HG03103 (cell line): ENCODE results near the gene KRTAP13-1.

ENCODE experiments used
- ATAC-seq: cut with Tn5 transposase; IDR thresholded peaks from one replicate; pipeline ENCODE4 v1.9.1; 2021; ENCODE audit warnings: low read depth; ENCODE audit not compliant: unreplicated experiment

KRTAP13-1 gene, protein sequence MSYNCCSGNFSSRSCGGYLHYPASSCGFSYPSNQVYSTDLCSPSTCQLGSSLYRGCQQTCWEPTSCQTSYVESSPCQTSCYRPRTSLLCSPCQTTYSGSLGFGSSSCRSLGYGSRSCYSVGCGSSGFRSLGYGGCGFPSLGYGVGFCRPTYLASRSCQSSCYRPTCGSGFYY

DNA sequence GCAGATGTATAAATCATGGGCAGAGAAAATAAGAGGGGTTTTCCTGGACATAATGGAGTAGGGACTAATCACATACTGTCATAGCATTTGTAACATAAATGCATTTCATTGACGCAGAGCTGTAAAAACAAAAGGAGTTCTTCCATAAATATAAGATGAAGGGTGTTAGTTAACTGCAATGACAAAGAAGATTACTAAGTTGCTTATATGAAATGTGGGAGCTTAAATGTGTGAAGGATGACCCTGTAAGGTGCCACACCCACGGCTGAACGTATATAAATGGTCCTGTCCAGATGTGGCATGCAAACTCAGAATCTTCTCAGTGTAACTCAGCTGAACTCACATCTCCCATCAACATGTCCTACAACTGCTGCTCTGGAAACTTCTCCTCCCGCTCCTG is at the start of gene KRTAP13-1:
TSS of gene KRTAP13-1 (plus strand) at position 301 of the 400 bp plus-strand sequence. CDS start at position 357, 56 bp downstream.
- ATAC-seq: no peak

DNA sequence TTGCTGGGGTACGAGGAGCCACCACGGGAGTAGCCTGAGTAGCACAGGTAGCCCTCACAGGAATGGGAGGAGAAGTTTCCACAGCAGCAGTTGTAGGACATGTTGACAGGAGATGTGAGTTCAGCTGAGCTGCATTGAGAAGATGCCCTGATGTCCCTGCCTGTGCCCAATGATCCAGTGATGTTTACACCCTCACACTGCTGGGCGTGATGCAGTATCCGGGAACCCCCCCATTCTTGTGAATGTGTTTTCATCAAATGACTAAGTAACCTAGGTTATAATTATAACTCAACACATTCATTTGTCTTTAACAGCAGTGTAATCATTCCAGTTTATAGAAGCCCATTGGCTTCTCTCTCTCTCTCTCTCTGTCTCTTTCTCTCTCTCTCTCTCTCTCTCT is 47.3 kb upstream of the KRTAP13-1 start, which contains the start of gene KRTAP23-1:
TSS of gene KRTAP23-1 (minus strand) at position 101 of the 400 bp plus-strand sequence. CDS start at position 101, 0 bp downstream.
- ATAC-seq: no peak

DNA sequence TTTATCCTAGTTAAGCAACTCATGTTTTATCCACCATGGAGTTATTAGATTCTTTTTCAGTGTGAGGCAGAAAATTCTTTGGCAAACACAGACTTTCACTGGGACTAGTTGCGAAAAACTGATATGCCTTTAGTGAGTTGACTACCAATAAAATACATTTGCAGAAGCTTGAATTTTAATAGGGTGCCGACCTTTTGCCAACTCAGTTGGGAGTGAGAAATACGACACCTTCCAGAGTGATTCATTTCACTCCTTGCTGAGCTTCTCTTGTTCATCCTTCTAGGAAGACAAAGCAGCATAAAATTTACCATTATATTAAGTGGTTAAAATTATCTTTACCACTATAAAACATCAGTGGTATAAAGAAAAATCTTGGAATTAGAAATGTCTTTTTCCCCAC is 46.3 kb upstream of the KRTAP13-1 start:
- no peak for ATAC-seq

DNA sequence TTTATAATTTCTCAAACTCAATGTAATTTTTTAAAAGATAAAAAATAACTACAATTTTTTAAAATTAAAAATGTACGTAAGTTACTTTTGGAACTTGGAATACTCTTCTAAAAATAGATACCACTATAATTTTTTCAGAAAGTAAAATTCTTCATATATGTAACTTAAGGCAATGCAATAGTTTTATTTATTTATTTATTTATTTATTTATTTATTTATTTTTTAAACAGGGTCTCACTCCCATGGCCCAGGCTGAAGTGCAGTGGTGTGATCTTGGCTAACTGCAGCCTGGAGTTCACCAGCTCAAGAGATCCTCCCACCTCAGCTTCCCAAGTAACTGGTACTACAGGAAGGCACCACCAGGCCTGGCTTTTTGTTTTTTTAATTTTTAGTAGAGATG is 44.3 kb upstream of the KRTAP13-1 start:
- no peak for ATAC-seq

DNA sequence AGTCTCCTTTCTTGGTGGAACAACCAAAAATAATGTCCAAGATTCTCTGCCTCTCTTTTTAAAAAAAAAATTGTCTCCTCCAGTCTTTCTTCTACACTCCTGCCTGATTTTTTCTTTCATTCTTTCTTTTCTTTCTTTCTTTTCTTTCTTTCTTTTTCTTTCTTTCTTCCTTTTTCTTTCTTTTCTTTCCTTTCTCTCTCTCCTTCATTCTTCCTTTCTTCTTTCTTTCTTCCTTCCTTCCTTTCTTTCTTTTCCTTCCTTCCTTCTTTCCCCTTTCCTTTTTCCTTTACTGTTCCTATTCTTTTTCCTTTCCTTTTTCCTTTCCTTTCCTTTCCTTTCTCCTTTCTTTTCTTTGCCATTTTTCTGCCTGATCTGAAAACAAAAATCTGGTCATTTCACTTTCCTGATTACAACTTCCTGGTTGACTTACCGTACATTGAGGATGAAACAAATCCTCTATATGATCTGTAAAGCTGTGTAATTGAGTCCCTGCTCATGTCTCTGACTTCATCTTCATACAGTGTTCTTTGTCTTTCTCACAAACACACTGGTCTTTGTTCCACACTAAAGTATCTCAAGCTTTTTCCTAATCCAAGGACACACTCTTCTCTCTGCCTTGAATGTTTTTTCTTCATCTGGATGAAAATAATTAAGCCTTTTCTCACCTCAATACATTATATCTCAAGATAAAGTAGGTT is 41.4 kb upstream of the KRTAP13-1 start:
- no peak for ATAC-seq

DNA sequence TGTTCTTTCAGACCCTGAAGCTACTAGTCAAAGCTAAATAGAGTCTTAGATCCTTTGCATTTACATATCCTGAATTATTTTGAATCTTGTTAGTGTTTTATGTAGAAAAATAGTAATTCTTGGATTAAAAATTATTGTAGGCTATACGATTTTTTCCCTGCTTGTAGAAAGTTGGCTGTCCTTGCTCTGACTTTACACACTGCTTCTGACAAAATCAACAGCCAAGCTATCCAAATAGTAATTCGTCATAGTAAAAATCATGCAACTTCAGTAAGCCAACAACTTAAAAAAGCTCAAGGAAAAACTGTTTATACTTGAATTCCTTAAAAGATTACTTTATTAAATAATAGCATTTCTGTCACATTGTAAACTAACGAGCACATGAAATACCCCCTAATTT is 39.9 kb upstream of the KRTAP13-1 start:
- no peak for ATAC-seq

DNA sequence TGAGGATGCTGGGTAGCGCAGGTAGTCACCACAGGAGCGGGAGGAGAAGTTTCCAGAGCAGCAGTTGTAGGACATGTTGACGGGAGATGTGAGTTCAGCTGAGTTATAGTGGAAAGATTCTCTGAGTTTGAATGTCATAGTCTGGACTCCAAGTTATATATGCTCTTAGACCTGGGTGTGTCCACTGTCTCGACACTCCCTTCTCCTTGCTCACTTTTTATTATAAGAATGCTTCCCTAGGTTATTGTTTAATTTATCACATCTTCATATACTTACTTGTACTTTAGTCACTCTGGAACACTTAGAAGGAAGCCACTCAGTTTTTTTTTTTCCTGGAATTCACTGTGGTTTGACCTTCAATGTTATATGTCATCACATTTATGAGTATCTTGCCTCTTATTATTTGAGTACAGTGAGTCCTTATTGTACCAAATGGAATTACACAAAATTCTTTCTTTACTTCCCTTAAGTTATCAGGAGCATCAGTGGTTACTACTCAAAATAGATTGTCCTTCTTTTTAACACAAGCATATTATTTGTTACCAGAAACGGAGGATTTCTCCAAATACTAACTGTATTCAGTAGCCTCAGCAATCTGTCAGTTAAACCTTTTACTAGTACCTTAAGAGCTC is 23.6 kb upstream of the KRTAP13-1 start, which contains the start of gene KRTAP13-2:
TSS of gene KRTAP13-2 (minus strand) at position 133 of the 632 bp plus-strand sequence. CDS start at position 75, 58 bp downstream.
- no peak for ATAC-seq

DNA sequence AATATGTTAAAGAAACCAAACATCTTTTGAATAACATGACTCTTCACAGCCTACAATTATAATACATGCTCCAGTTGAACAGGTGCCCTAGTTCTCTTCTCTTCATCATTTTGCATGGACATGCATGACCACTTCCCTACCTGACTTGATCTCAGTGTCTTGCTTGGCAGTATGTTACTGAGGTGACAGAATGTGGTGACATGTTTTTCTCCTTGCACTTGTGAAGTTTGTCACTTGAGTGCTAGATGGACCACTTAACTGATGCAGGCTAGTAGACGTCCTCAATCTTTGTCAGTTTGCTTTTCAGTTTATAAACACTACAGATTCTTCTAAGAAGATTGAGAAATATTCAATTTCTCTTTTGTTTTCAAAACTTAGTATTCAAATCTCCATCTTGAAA is 13.6 kb upstream of the KRTAP13-1 start:
- no peak for ATAC-seq

DNA sequence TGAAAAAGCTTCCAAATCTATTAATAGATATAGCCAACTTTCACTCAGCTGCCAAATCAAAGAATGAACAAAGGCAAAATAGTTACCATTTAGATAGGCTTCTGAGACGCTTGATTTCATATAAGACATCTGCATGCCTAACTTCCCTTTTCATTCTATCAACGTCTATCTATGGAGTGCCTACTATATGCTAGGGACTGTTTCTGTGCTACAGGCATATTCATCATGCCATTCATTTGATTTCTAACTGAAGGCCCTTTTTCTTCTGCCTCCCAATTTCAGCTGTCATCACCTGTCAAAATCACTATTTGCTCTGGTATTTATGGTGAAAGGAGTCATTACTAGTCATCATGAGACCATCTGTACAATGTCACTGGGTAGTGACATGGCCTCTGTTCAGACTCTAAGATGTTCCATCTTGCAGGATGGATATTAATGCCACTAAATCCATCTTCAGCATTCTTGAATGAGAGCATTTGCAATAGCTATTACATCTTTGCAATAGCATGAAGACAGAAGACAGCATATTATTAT is 4.3 kb upstream of the KRTAP13-1 start:
- no peak for ATAC-seq

DNA sequence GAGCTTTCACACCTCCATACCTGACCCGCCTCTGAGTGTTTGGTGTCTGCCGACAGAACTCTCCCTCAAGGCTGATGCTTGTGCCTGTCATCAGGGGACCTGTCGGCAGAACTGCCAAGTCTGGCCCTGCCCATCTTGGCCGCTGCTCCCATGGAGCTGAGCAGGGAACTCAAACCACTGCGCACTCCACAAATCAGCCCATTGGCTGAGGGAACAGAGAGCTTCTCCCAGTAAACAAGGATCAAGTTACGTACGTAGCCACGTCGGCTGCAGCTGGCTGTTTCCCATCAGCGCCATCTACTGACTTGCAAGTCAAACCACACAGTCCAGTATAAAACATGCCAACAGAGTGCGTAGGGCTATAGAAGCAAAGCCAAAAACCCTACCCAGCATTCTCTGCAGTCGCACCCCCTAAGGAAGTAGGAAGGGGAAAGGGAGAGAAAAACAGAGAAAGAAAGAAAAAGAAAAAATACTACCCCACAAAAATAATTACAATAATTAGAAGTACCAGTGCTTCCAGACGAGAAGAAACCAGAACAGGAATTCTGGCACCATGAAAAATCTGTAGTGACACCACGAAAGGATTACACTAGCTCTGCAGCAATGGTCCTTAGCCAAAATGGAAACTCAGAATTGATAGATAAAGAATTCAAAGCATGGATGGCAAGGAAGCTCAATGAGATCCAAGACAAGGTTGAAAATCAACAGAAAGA is 13.1 kb downstream of the KRTAP13-1 start:
- no peak for ATAC-seq

DNA sequence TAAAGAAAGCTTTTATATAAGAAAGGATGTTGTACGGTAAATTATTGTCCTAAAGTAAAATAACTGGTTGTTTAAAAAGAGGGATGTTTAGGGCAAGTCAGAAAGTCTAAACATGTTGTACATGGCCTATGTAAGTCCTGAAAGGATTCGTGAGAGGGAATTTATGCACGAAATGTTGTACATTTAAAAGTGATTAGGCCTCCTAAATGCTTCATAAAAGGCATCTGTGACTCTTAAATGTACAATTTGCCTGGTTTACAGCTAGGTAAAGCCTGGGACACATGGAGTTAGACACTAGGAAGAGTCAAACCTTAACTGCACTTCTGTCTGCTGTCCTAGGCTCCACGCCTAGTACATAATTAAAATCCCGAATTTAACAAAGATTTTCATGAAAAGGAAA is 20.2 kb downstream of the KRTAP13-1 start:
- no peak for ATAC-seq

DNA sequence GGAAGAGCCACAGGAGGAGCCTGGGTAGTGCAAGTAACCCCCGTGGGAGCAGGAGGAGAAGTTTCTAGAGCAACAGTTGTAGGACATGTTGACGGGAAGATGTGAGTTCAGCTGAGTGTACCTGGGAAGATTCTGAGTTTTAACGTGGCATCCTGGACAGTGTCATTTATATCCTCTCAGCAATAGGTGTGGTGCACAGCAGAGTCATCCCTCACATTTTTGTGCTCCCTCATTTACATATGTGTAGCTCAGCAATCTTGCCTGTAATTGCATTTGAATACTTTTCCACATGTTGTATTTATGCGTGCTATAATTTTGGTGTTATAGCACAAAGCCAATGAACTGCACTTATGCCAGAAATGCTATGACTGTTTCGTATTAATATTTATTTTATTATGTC is 30.0 kb downstream of the KRTAP13-1 start, which contains the start of gene KRTAP13-3:
TSS of gene KRTAP13-3 (minus strand) at position 101 of the 400 bp plus-strand sequence. CDS start at position 87, 14 bp downstream.
- no peak for ATAC-seq

DNA sequence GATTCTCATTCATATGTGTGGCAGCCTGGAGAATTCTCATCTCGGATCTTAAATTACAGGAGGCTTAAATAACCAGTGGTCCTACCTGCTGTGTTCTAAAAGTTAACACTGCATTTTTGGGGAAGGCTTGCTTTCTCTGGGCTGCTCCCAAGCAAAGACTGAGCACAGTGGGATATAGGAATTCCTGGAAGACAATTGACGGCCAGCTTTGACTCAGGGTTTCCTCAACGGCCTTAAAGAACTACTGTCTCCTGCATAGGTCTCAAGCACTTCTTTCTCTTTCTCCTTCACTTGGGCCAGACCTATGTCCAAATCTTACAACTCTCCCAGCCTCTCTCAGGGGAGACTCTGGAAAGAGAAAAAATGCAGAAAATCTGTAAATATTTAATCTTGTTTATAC is 30.9 kb downstream of the KRTAP13-1 start:
- ATAC-seq: no peak

DNA sequence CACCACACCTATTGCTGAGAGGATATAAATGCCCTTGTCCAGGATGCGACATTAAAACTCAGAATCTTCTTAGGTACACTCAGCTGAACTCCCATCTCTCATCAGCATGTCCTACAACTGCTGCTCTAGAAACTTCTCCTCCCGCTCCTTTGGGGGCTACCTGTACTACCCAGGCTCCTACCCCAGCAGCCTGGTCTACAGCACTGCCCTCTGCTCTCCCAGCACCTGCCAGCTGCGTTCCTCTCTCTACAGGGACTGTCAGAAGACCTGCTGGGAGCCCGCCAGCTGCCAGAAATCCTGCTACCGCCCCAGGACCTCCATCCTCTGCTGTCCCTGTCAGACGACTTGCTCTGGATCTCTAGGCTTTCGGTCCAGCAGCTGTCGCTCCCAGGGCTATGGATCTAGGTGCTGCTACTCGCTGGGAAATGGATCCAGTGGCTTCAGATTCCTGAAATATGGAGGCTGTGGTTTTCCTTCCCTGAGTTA is 34.4 kb downstream of the KRTAP13-1 start, which contains the start of gene KRTAP13-4:
TSS of gene KRTAP13-4 (plus strand) at position 51 of the 486 bp plus-strand sequence. CDS start at position 107, 56 bp downstream.
- ATAC-seq: no peak

DNA sequence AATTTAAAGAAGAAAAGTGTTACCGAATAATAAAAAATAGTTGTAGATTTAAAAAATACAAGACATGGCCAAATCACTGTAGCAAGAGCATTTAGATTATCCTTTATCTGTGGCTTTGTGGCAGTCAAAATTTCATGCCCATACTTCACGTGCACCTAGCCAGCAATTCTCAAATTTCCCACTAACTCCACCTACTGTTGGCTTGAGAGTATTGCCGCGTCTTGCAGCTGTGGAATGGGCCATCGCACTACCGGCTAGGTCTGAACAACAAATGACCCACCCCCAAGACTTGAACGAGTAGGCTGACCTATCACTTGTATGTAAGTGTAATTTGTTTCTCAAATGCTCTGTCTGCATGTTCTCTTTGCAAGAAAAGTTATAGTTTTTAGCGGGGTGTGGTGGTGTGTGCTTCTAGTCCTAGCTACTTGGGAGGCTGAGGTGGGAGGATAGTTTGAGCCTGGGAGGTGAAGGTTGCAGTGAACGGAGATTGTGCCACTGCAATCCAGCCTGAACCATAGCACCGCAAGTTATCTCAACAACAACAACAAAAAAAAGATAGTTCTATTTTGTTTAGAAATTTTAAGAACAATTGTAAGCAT is 38.3 kb downstream of the KRTAP13-1 start:
- ATAC-seq: peak; percentile 74

DNA sequence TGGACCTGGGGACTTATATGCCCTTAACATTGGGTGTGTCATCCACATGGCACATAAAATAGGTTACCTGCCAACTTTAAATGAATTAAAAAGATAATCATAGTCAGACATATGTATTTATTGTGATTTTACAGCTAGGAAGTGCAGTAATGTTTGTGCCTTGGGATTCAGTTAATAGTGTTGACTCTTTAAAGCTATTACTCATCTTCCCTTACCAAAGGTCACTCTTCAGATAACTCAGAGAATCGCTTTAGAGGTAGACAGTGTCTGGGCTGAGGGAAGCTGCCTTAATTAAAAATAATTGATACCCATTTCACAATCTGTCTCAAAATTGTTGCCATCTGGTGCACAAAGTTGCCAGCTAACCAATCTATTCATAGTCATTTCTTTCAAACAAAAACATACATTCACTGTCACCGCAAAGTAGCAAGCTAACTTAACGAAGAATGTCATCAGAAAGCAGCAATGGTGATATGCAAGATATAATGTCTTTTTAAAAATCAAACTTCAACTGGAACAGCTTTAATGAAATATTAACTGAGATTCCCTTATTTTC is 41.3 kb downstream of the KRTAP13-1 start:
- ATAC-seq: no peak

DNA sequence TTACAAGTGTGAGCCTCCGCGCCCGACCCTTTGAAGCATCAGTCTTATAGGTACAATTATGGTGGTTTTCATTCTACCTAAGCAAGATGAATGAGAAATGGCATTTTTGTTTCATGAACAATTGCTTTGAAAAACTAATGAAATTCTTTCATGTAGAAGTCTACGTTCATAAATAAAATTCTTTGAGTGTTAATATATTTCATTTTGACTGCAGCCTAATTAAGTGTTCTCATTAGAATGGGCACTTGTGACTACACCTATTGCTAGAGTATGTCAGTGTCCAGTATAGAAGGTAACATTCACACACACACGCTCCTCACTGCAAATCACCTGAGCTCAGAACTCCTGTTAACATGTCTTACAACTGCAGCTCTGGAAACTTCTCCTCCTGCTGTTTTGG is 44.1 kb downstream of the KRTAP13-1 start, which contains the start of gene KRTAP15-1:
TSS of gene KRTAP15-1 (plus strand) at position 301 of the 400 bp plus-strand sequence. CDS start at position 354, 53 bp downstream.
- no peak for ATAC-seq

DNA sequence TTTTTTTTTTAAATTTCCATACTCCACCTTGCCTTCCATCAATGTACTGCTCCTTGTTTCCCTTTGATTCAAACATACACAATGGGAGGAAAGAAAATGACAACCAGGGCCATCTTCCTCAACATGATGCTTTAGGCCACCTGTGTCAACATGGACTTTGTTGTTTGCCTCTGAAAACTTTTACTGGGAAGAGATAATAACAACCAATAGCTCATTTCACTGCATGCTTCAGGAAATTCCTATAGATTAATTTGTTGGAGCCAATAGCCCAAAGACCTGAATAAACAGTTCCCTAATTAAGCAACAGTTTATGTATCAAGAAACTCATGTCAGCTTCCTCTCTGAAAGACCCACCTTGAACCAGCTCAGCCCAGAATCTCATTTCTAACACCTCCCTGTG is 47.4 kb downstream of the KRTAP13-1 start:
- no peak for ATAC-seq

DNA sequence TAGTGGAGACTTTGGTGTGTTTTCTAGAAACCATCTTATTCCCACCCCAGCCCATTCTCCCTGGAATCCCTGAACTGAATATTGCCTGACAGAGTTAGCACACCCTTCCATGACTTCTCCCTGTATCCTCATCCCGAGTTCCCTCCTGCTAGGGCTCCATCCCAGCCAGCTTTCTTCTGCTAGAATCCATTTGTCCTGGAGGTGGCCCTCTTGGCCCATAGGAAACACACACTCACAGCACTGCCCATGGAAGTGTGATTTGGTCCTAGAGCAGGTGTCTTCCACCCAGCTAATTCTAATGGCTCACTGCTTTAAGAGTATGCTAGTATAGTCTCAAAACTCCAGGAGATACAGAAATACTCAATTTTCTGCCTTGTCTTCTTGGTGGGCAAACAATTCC is 48.4 kb downstream of the KRTAP13-1 start:
- no peak for ATAC-seq
